Body of pancreas (tissue), 4 donors: ENCODE data around the gene CGB3. TPM values are rescaled to one million over a fixed set of nuclear protein-coding genes. Genes with fewer than 3 reads are reported as not detected.

Experiments
- ATAC-seq: fragments of 150-250 bp; one replicate; pipeline ENCODE4 v1.9.1; 2016
- DNase-seq, 4 donors: peaks; one replicate each; pipeline ENCODE4 v3.0.0-alpha.2; 2019
- H3K27ac ChIP-seq, 4 donors: fragments of 200-600 bp; sonication (generic); 1 replicate in 3 of 4; 2 replicates in 1 of 4; pipeline versions ENCODE4 v1.5.1 to v1.6.1; 2016 to 2019; ENCODE audit warnings: mild to moderate bottlenecking in 1 of 4, mixed read lengths in 1 of 4, moderate library complexity in 1 of 4
- H3K27me3 ChIP-seq, 2 donors: fragments of 200-600 bp; sonication (generic); one replicate each; pipeline ENCODE4 v1.6.0; 2016; ENCODE audit warnings: mild to moderate bottlenecking in 1 of 2
- H3K36me3 ChIP-seq, 2 donors: fragments of 200-600 bp; sonication (generic); replicated peaks in 1 of 2; 2 replicates each; pipeline ENCODE4 v1.5.1; 2016; ENCODE audit warnings: low read depth in 2 of 2; ENCODE audit not compliant: insufficient read depth in 1 of 2
- H3K4me1 ChIP-seq: fragments of 200-600 bp; sonication (generic); one replicate; pipeline ENCODE4 v1.6.0; 2016
- H3K4me3 ChIP-seq, 2 donors: fragments of 200-600 bp; sonication (generic); 1 replicate in 1 of 2; 2 replicates in 1 of 2; pipeline ENCODE4 v1.5.1; 2016 to 2019
- H3K9me3 ChIP-seq, 3 donors: fragments of 200-600 bp; sonication (generic); 1 replicate in 2 of 3; 2 replicates in 1 of 3; pipeline ENCODE4 v1.5.1; 2016
- CTCF ChIP-seq, 7 experiments: fragments of 450-650 bp in 4 of 7; fragments of 200-600 bp in 3 of 7; sonication (generic) in 3 of 7; IDR thresholded peaks; one replicate each; pipeline ENCODE4 v1.5.1; 2016 to 2019; ENCODE audit warnings: antibody characterized with exemption in 7 of 7
- POLR2A ChIP-seq, 3 donors: fragments of 450-650 bp; IDR thresholded peaks; one replicate each; pipeline ENCODE4 v1.6.1; 2016; ENCODE audit warnings: antibody characterized with exemption in 3 of 3, mild to moderate bottlenecking in 2 of 3
- WGBS, 2 donors: methylation state at CpG; one replicate each; pipeline ENCODE4 v1.1.5; 2017; 5-methylcytosine and 5-hydroxymethylcytosine counted together
- intact Hi-C: fragments of 100-400 bp; cut with DNase I; formaldehyde crosslinking; loops from one replicate; pipeline ENCODE4 v1.15.1; 2023
- total RNA-seq, 2 donors: library from RNA; depleted of rRNA; stranded (reverse); fragments of >200 nt; gene quantifications; one replicate each; pipeline ENCODE4 v1.1.0, GENCODE V29; 2016

Gene CGB3
- total RNA-seq, 2 donors from 2014 or later, result not detected

GRCh38 chr19:48987323-48987722, 36.8 kb downstream of the CGB3 start:
- intact Hi-C loops, result no loop called here
- no peaks in the 10 kb centered on the region for H3K27me3 ChIP-seq
- TF ChIP-seq CTCF (IDR thresholded peaks at IDR 0.05), result no peak
- no peak for TF ChIP-seq POLR2A (IDR thresholded peaks at IDR 0.05)
- no peak for DNase-seq
- H3K4me1 ChIP-seq, result peaks cover 14% of the 10 kb centered on the region
- H3K27ac ChIP-seq, result no peak overlapping the region
- H3K4me3 ChIP-seq, result no peak overlapping the region
- no peaks in the 10 kb centered on the region for H3K9me3 ChIP-seq
- no peaks in the 10 kb centered on the region for H3K36me3 ChIP-seq
- WGBS, 2 donors, result 82 to 85% methylated on average over 6 to 7 of the region's 7 CpGs
- ATAC-seq, result no peak

- H3K27me3 ChIP-seq, result no peaks in the 10 kb centered on the region
- no peaks in the 10 kb centered on the region for H3K9me3 ChIP-seq
- no peak overlapping the region for H3K4me3 ChIP-seq
- H3K4me1 ChIP-seq, result peaks cover 2% of the 10 kb centered on the region
- ATAC-seq, result no peak
- intact Hi-C loops, result no loop called here
- peaks cover 0 to 2% of the 10 kb centered on the region in 2 donors for H3K36me3 ChIP-seq
- no peak for TF ChIP-seq CTCF (IDR thresholded peaks at IDR 0.05)
- TF ChIP-seq POLR2A (IDR thresholded peaks at IDR 0.05), result no peak
- H3K27ac ChIP-seq, result no peak overlapping the region
- 90 to 100% methylated on average over 3 of the region's 3 CpGs for WGBS, 2 donors
- no peak for DNase-seq
These were observed 37.9 kb downstream of the CGB3 start for GRCh38 chr19:48986211-48986610.

- no peak for TF ChIP-seq POLR2A (IDR thresholded peaks at IDR 0.05)
- TF ChIP-seq CTCF (IDR thresholded peaks at IDR 0.05), result no peak
- 93% methylated on average over 11 of the region's 13 CpGs; no CpG with 5 or more reads in 1 of the 2 donors for WGBS, 2 donors
- ATAC-seq (no peak), DNase-seq (no peak)
- Histone ChIP-seq H3K4me3 (no peak overlapping the region), H3K27ac (no peak overlapping the region), H3K36me3 (peaks cover 0 to 2% of the 10 kb centered on the region in 2 donors), H3K27me3 (no peaks in the 10 kb centered on the region), H3K4me1 (no peaks in the 10 kb centered on the region), H3K9me3 (no peaks in the 10 kb centered on the region)
- intact Hi-C loops, result no loop called here
These were observed 38.4 kb downstream of the CGB3 start for GRCh38 chr19:48985711-48986110.

GRCh38 chr19:48982280-48982679, 41.9 kb downstream of the CGB3 start:
- WGBS, 2 donors, result 91 to 93% methylated on average over 7 to 9 of the region's 9 CpGs
- Histone ChIP-seq H3K9me3 (no peaks in the 10 kb centered on the region), H3K27me3 (no peaks in the 10 kb centered on the region), H3K36me3 (peaks cover 0 to 2% of the 10 kb centered on the region in 2 donors), H3K4me3 (no peak overlapping the region), H3K27ac (no peak overlapping the region), H3K4me1 (no peaks in the 10 kb centered on the region)
- intact Hi-C loops, result no loop called here
- no peak for ATAC-seq
- TF ChIP-seq POLR2A (IDR thresholded peaks at IDR 0.05) (no peak), CTCF (IDR thresholded peaks at IDR 0.05) (no peak)
- DNase-seq, result no peak

GRCh38 chr19:48977061-48977460, 47.1 kb downstream of the CGB3 start:
- ATAC-seq, result no peak
- Histone ChIP-seq H3K27ac (no peak overlapping the region), H3K9me3 (no peaks in the 10 kb centered on the region), H3K27me3 (no peaks in the 10 kb centered on the region), H3K4me1 (no peaks in the 10 kb centered on the region), H3K36me3 (peaks cover 0 to 6% of the 10 kb centered on the region in 2 donors), H3K4me3 (no peak overlapping the region)
- WGBS, 2 donors, result 83 to 84% methylated on average over 2 of the region's 2 CpGs
- intact Hi-C loops, result no loop called here
- TF ChIP-seq CTCF (IDR thresholded peaks at IDR 0.05) (no peak), POLR2A (IDR thresholded peaks at IDR 0.05) (no peak)
- no peak for DNase-seq
